H1 (cell line): ENCODE data around the gene MSI2. TPM values are rescaled to one million over a fixed set of nuclear protein-coding genes. Genes with fewer than 3 reads are reported as not detected.

Source experiments
- CTCF ChIA-PET: fragments of 300-600 bp; sonication (Branson Sonifier 250); formaldehyde crosslinking; loops from one replicate; lab custom pipeline; 2021; ENCODE audit not compliant: partially characterized antibody; lab: Charles Lee
- POLR2A ChIA-PET: fragments of 300-600 bp; sonication (Branson Sonifier 250); formaldehyde crosslinking; loops from one replicate; lab custom pipeline; 2021; ENCODE audit warnings: inconsistent platforms; ENCODE audit not compliant: partially characterized antibody; lab: Charles Lee
- DNase-seq, 2 experiments: peaks; one replicate each; pipeline versions ENCODE4 v3.0.0 to v3.0.0-alpha.2; 2010 to 2022; ENCODE audit warnings: low spot score in 2 of 2, low read depth in 1 of 2, mixed read lengths in 1 of 2
- FAIRE-seq: peaks from 2 replicates; lab custom pipeline; 2011; peaks lifted over from hg19 to GRCh38; lab: Jason Lieb, UNC
- H2AFZ ChIP-seq: 2 replicates; pipeline ENCODE4 v1.8.1; 2012; ENCODE audit warnings: low read length, inconsistent platforms
- H2AK5ac ChIP-seq: 2 replicates; pipeline ENCODE4 v1.6.1; 2013; ENCODE audit warnings: low read depth, low read length
- H2BK120ac ChIP-seq: replicated peaks from 2 replicates; pipeline ENCODE3; 2013; ENCODE audit warnings: low read depth, low read length, inconsistent platforms
- H2BK12ac ChIP-seq: 2 replicates; pipeline ENCODE4 v1.6.1; 2013; ENCODE audit warnings: low read depth, low read length
- H2BK15ac ChIP-seq: 2 replicates; pipeline ENCODE4 v1.6.1; 2013; ENCODE audit warnings: low read length
- H2BK20ac ChIP-seq: 2 replicates; pipeline ENCODE4 v1.6.1; 2013; ENCODE audit warnings: low read length
- H2BK5ac ChIP-seq: 2 replicates; pipeline ENCODE4 v1.6.1; 2013; ENCODE audit warnings: low read depth, low read length
- H3K14ac ChIP-seq: 2 replicates; pipeline ENCODE4 v1.6.1; 2013; ENCODE audit warnings: inconsistent platforms; ENCODE audit not compliant: insufficient read length
- H3K18ac ChIP-seq: 2 replicates; pipeline ENCODE4 v1.6.1; 2013; ENCODE audit warnings: low read length; ENCODE audit errors: extremely low read depth
- H3K23ac ChIP-seq: 2 replicates; pipeline ENCODE4 v1.6.1; 2013; ENCODE audit warnings: inconsistent platforms; ENCODE audit not compliant: insufficient read length
- H3K23me2 ChIP-seq: 2 replicates; pipeline ENCODE4 v1.6.1; 2013; ENCODE audit warnings: low read depth, low read length
- H3K27ac ChIP-seq: 2 replicates; pipeline ENCODE4 v1.6.1; 2011; ENCODE audit warnings: low read depth, low read length, inconsistent platforms
- H3K27me3 ChIP-seq, 4 experiments: replicated peaks in 1 of 4; 1 replicate in 1 of 4; 2 replicates in 3 of 4; pipeline versions ENCODE4 v1.6.1 to v1.8.1; 2011 to 2013; ENCODE audit warnings: low read length in 3 of 4, mild to moderate bottlenecking in 3 of 4, inconsistent platforms in 2 of 4, mixed read lengths in 2 of 4, moderate library complexity in 1 of 4; ENCODE audit not compliant: control insufficient read depth in 3 of 4, insufficient read depth in 3 of 4; ENCODE audit errors: extremely low read depth in 1 of 4
- H3K36me3 ChIP-seq, 4 experiments: 2 replicates each; pipeline versions ENCODE4 v1.6.1 to v1.8.1; 2011 to 2013; ENCODE audit warnings: mild to moderate bottlenecking in 4 of 4, low read length in 3 of 4, moderate library complexity in 2 of 4, control low read depth in 1 of 4, inconsistent platforms in 1 of 4; ENCODE audit not compliant: insufficient read depth in 4 of 4, control insufficient read depth in 2 of 4
- H3K4ac ChIP-seq: replicated peaks from 2 replicates; pipeline ENCODE3; 2013; ENCODE audit warnings: low read length, low read depth, mixed read lengths, inconsistent platforms; ENCODE audit not compliant: insufficient read length
- H3K4me1 ChIP-seq, 4 experiments: replicated peaks in 1 of 4; 1 replicate in 1 of 4; 2 replicates in 3 of 4; pipeline versions ENCODE4 v1.6.1 to v1.8.1; 2011 to 2013; ENCODE audit warnings: low read length in 3 of 4, inconsistent platforms in 2 of 4, mixed read lengths in 1 of 4; ENCODE audit not compliant: insufficient read depth in 4 of 4, control insufficient read depth in 3 of 4
- H3K4me2 ChIP-seq, 2 experiments: 2 replicates each; pipeline versions ENCODE4 v1.6.1 to v1.8.1; 2011 to 2013; ENCODE audit warnings: low read depth in 2 of 2, low read length in 2 of 2, control low read depth in 1 of 2, inconsistent platforms in 1 of 2, mild to moderate bottlenecking in 1 of 2; ENCODE audit not compliant: insufficient read depth in 1 of 2
- H3K4me3 ChIP-seq, 4 experiments: fragments of 200-600, 300-600 bp in 1 of 4; sonication (generic), shearing (Covaris generic), sonication (Bioruptor Twin) in 1 of 4; 2 replicates each; pipeline versions ENCODE4 v1.5.1 to v1.8.1; 2011 to 2016; ENCODE audit warnings: low read length in 4 of 4, low read depth in 3 of 4, control low read depth in 2 of 4, inconsistent platforms in 2 of 4, mild to moderate bottlenecking in 2 of 4, mixed read lengths in 1 of 4, moderate library complexity in 1 of 4; ENCODE audit not compliant: insufficient read depth in 2 of 4; ENCODE audit errors: extremely low read depth in 1 of 4
- H3K56ac ChIP-seq: replicated peaks from 2 replicates; pipeline ENCODE3; 2013; ENCODE audit warnings: low read depth, mild to moderate bottlenecking, mixed read lengths, low read length, inconsistent platforms; ENCODE audit not compliant: insufficient read length
- H3K79me1 ChIP-seq: 2 replicates; pipeline ENCODE4 v1.6.1; 2013; ENCODE audit warnings: low read depth, low read length, control low read depth
- H3K79me2 ChIP-seq, 2 experiments: 2 replicates each; pipeline versions ENCODE4 v1.6.1 to v1.8.1; 2012 to 2013; ENCODE audit warnings: low read length in 2 of 2, mild to moderate bottlenecking in 2 of 2, inconsistent platforms in 1 of 2; ENCODE audit not compliant: insufficient read depth in 2 of 2, control insufficient read depth in 1 of 2
- H3K9ac ChIP-seq, 4 experiments: replicated peaks in 1 of 4; 1 replicate in 1 of 4; 2 replicates in 3 of 4; pipeline versions ENCODE4 v1.6.1 to v1.8.1; 2011 to 2013; ENCODE audit warnings: low read depth in 3 of 4, low read length in 3 of 4, control low read depth in 2 of 4, mild to moderate bottlenecking in 2 of 4, moderate library complexity in 2 of 4, inconsistent platforms in 1 of 4; ENCODE audit errors: extremely low read depth in 1 of 4
- H3K9me3 ChIP-seq, 2 experiments: 2 replicates each; pipeline versions ENCODE4 v1.6.1 to v1.8.1; 2012 to 2013; ENCODE audit warnings: mild to moderate bottlenecking in 2 of 2, moderate library complexity in 2 of 2, control low read depth in 1 of 2, inconsistent platforms in 1 of 2, low read depth in 1 of 2, low read length in 1 of 2, mixed read lengths in 1 of 2; ENCODE audit not compliant: insufficient read depth in 2 of 2
- H4K20me1 ChIP-seq, 2 experiments: replicated peaks in 1 of 2; 2 replicates each; pipeline versions ENCODE3 to v1.8.1; 2011 to 2013; ENCODE audit warnings: inconsistent platforms in 2 of 2, low read length in 2 of 2, mild to moderate bottlenecking in 1 of 2; ENCODE audit not compliant: insufficient read depth in 2 of 2, control insufficient read depth in 1 of 2
- H4K5ac ChIP-seq: 2 replicates; pipeline ENCODE4 v1.6.1; 2013; ENCODE audit warnings: low read length, low read depth, mixed read lengths, inconsistent platforms; ENCODE audit not compliant: insufficient read length
- H4K8ac ChIP-seq: 2 replicates; pipeline ENCODE4 v1.8.0; 2013; ENCODE audit warnings: mild to moderate bottlenecking, moderate library complexity, low read length, inconsistent platforms; ENCODE audit not compliant: insufficient read depth; ENCODE audit errors: extremely low read depth
- H4K91ac ChIP-seq: replicated peaks from 2 replicates; pipeline ENCODE3; 2013; ENCODE audit warnings: low read length, mixed read lengths, inconsistent platforms; ENCODE audit not compliant: insufficient read length
- KDM4A ChIP-seq: IDR thresholded peaks from one replicate; pipeline ENCODE4 v1.7.1; 2012; ENCODE audit warnings: low read depth, mild to moderate bottlenecking, moderate library complexity, low read length, inconsistent platforms; ENCODE audit not compliant: severe bottlenecking
- USF2 ChIP-seq: IDR thresholded peaks from 2 replicates; pipeline ENCODE4 v1.6.1; 2011; ENCODE audit warnings: low read length, improper control_type of control experiment
- WGBS, 2 experiments: shearing (Covaris generic) in 1 of 2; methylation state at CpG; one replicate each; pipeline versions ENCODE4 v1.1.6 to v1.1.7; 2013 to 2015; ENCODE audit warnings: low lambda C conversion rate in 2 of 2, mixed read lengths in 2 of 2, inconsistent platforms in 1 of 2, low coverage in 1 of 2, missing lambda C conversion rate in 1 of 2; ENCODE audit not compliant: insufficient replicate concordance in 2 of 2, insufficient coverage in 1 of 2, insufficient read length in 1 of 2; ENCODE audit errors: extremely low coverage in 1 of 2, missing lambda C conversion rate in 1 of 2; 5-methylcytosine and 5-hydroxymethylcytosine counted together
- polyA plus RNA-seq, 7 experiments: library from polyadenylated mRNA; depleted of rRNA in 3 of 7; stranded (reverse) in 5 of 7; unstranded in 2 of 7; fragments of >200 nt in 5 of 7; fragments of 200-250 nt in 2 of 7; gene quantifications; 1 replicate in 5 of 7; 2 replicates in 1 of 7; 4 replicates in 1 of 7; pipeline versions ENCODE4 v1.2.1 to v1.2.3, GENCODE V29; 2011 to 2013; ENCODE audit warnings: missing spikeins in 2 of 7, mixed read lengths in 2 of 7
- total RNA-seq: library from RNA; stranded (reverse); fragmentation: NEBNext Ultra II Directional; extraction: Animal tissue kit (Norgen Biotek cat#: 25700); gene quantifications from 2 replicates; pipeline ENCODE4 v1.2.1, GENCODE V29; 2021

MSI2 gene
- total and polyA plus RNA-seq, 2 of the 8 experiments (the other 6 are each of a cell fraction or from before 2014, with no cell fraction given), result 36.7 to 80.6 TPM

GRCh38 chr17:57266902-57267311 lies 10.6 kb downstream of the MSI2 start:
- Histone ChIP-seq H3K4ac (no peak overlapping the region), H3K23ac (no peak overlapping the region), H3K9me3 (no peaks in the 10 kb centered on the region), H3K4me3 (no peak overlapping the region), H3K18ac (no peak overlapping the region), H2BK15ac (no peak overlapping the region), H4K8ac (no peak overlapping the region), H3K9ac (no peak overlapping the region), H2BK12ac (no peak overlapping the region), H3K36me3 (peaks cover 12 to 72% (median 35%) of the 10 kb centered on the region in 4 experiments), H3K4me2 (no peak overlapping the region), H4K20me1 (peaks cover 38 to 40% of the 10 kb centered on the region in 2 experiments), H4K91ac (no peak overlapping the region), H3K14ac (no peak overlapping the region), H2BK120ac (no peak overlapping the region), H3K27ac (no peak overlapping the region), H3K56ac (no peak overlapping the region), H2BK20ac (no peak overlapping the region), H3K23me2 (no peaks in the 10 kb centered on the region), H2BK5ac (no peak overlapping the region), H3K4me1 (peaks cover 4 to 10% (median 8%) of the 10 kb centered on the region in 4 experiments; a peak in 5 of 7 replicates), H2AK5ac (no peak overlapping the region; the same call in 1 of the 2 replicates), H3K79me2 (peaks cover 0 to 81% of the 10 kb centered on the region in 2 experiments), H3K79me1 (peaks cover 25% of the 10 kb centered on the region), H2AFZ (no peak overlapping the region), H3K27me3 (no peaks in the 10 kb centered on the region), H4K5ac (no peak overlapping the region)
- WGBS, 2 experiments, result 92% methylated on average over 14 of the region's 14 CpGs; no CpG with 5 or more reads in 1 of the 2 experiments
- FAIRE-seq, result no peak
- ChIA-PET POLR2A (interaction anchor here (1.0 to 3.8 kb wide), 3 partner anchors 8 to 121 kb away, joined by 3 to 22 read pairs (median 4); no protein-coding TSS in a partner anchor), CTCF (interaction anchor here (0.5 to 6.3 kb wide), 6 partner anchors 15 to 428 kb away, joined by 3 to 38 read pairs (median 4); no protein-coding TSS in a partner anchor)
- peak in 1 of 2 experiments; percentile 36 for DNase-seq
- TF ChIP-seq USF2, result no peak
- no peak for TF ChIP-seq KDM4A
